CD14-positive monocyte (primary cell): Measurements from ENCODE around the gene SFXN2. TPM values are rescaled to one million over a fixed set of nuclear protein-coding genes. Genes with fewer than 3 reads are reported as not detected.

Experiments used
- DNase-seq, 3 donors: peaks; one replicate each; pipeline ENCODE4 v3.0.0-alpha.2; 2011 to 2022
- H2AFZ ChIP-seq: 2 replicates; pipeline ENCODE4 v1.6.0; 2012; ENCODE audit warnings: mild to moderate bottlenecking, low read depth, low read length, inconsistent platforms; ENCODE audit not compliant: insufficient read depth, poor library complexity, severe bottlenecking
- H3K27ac ChIP-seq, 2 donors: 1 replicate in 1 of 2; 2 replicates in 1 of 2; pipeline ENCODE4 v1.5.1; 2012 to 2013; ENCODE audit warnings: low read length in 2 of 2, control low read depth in 1 of 2, inconsistent platforms in 1 of 2, low read depth in 1 of 2, mild to moderate bottlenecking in 1 of 2
- H3K27me3 ChIP-seq, 2 donors: one replicate each; pipeline versions ENCODE4 v1.6.0 to v1.6.1; 2011 to 2013; ENCODE audit warnings: low read length in 2 of 2; ENCODE audit not compliant: control insufficient read depth in 2 of 2, insufficient read depth in 2 of 2
- H3K36me3 ChIP-seq, 2 donors: replicated peaks in 1 of 2; 1 replicate in 1 of 2; 2 replicates in 1 of 2; pipeline versions ENCODE4 v1.5.1 to v1.6.1; 2012 to 2013; ENCODE audit warnings: low read length in 2 of 2, control low read depth in 1 of 2, inconsistent platforms in 1 of 2, mild to moderate bottlenecking in 1 of 2; ENCODE audit not compliant: insufficient read depth in 2 of 2, control insufficient read depth in 1 of 2
- H3K4me1 ChIP-seq, 2 donors: 1 replicate in 1 of 2; 2 replicates in 1 of 2; pipeline versions ENCODE4 v1.5.1 to v1.6.1; 2012 to 2013; ENCODE audit warnings: low read length in 2 of 2, control low read depth in 1 of 2, inconsistent platforms in 1 of 2, mild to moderate bottlenecking in 1 of 2, moderate library complexity in 1 of 2; ENCODE audit not compliant: insufficient read depth in 2 of 2, control insufficient read depth in 1 of 2
- H3K4me2 ChIP-seq: replicated peaks from 2 replicates; pipeline ENCODE3; 2012; ENCODE audit warnings: low read length, moderate library complexity, mild to moderate bottlenecking; ENCODE audit not compliant: poor library complexity, severe bottlenecking; ENCODE audit errors: extremely low read depth
- H3K4me3 ChIP-seq, 3 experiments: fragments of 200-600 bp in 1 of 3; sonication (generic) in 1 of 3; replicated peaks in 1 of 3; 1 replicate in 2 of 3; 2 replicates in 1 of 3; pipeline ENCODE4 v1.5.1; 2011 to 2013; ENCODE audit warnings: low read length in 3 of 3, mild to moderate bottlenecking in 3 of 3, control low read depth in 2 of 3, low read depth in 2 of 3, inconsistent platforms in 1 of 3, moderate library complexity in 1 of 3
- H3K79me2 ChIP-seq: 2 replicates; pipeline ENCODE4 v1.6.0; 2012; ENCODE audit warnings: mild to moderate bottlenecking, control low read depth, inconsistent platforms, low read length, moderate library complexity; ENCODE audit not compliant: insufficient read depth
- H3K9ac ChIP-seq: 2 replicates; pipeline ENCODE4 v1.6.0; 2017; ENCODE audit warnings: low read length, mild to moderate bottlenecking; ENCODE audit not compliant: insufficient read depth, poor library complexity, severe bottlenecking
- H3K9me3 ChIP-seq, 2 donors: replicated peaks in 1 of 2; 1 replicate in 1 of 2; 2 replicates in 1 of 2; pipeline versions ENCODE4 v1.5.1 to v1.6.1; 2012 to 2013; ENCODE audit warnings: low read length in 2 of 2, control low read depth in 1 of 2; ENCODE audit not compliant: control insufficient read depth in 1 of 2, insufficient read depth in 1 of 2
- H4K20me1 ChIP-seq: 2 replicates; pipeline ENCODE4 v1.6.0; 2012; ENCODE audit warnings: mild to moderate bottlenecking, low read length, control low read depth, moderate library complexity; ENCODE audit not compliant: insufficient read depth
- H3K27ac Mint-ChIP-seq, 7 donors: one replicate each; pipeline ENCODE4 v1.8.0; 2020; ENCODE audit warnings: mild to moderate bottlenecking in 7 of 7, mixed read lengths in 7 of 7, moderate library complexity in 6 of 7, inconsistent platforms in 2 of 7
- H3K27me3 Mint-ChIP-seq, 3 donors: one replicate each; pipeline ENCODE4 v1.8.0; 2021 to 2022; ENCODE audit warnings: low read depth in 3 of 3, mild to moderate bottlenecking in 3 of 3, mixed read lengths in 3 of 3, moderate library complexity in 3 of 3, inconsistent platforms in 1 of 3
- H3K36me3 Mint-ChIP-seq, 2 donors: one replicate each; pipeline ENCODE4 v1.8.0; 2020; ENCODE audit warnings: mixed read lengths in 2 of 2, inconsistent platforms in 1 of 2, mild to moderate bottlenecking in 1 of 2
- H3K4me1 Mint-ChIP-seq: one replicate; pipeline ENCODE4 v1.8.0; 2020; ENCODE audit warnings: mild to moderate bottlenecking, mixed read lengths
- H3K4me3 Mint-ChIP-seq, 2 donors: one replicate each; pipeline ENCODE4 v1.8.0; 2020; ENCODE audit warnings: mild to moderate bottlenecking in 2 of 2, mixed read lengths in 2 of 2, moderate library complexity in 1 of 2
- H3K9me3 Mint-ChIP-seq, 7 donors: one replicate each; pipeline ENCODE4 v1.8.0; 2020 to 2022; ENCODE audit warnings: mixed read lengths in 7 of 7, mild to moderate bottlenecking in 6 of 7, moderate library complexity in 6 of 7, inconsistent platforms in 2 of 7
- CTCF ChIP-seq: fragments of 200-600 bp; IDR thresholded peaks from one replicate; pipeline ENCODE4 v1.8.0; 2022; ENCODE audit warnings: antibody characterized with exemption, mild to moderate bottlenecking
- WGBS: methylation state at CpG from one replicate; pipeline ENCODE4 v1.1.5; 2013; ENCODE audit warnings: missing lambda C conversion rate; ENCODE audit not compliant: insufficient coverage; 5-methylcytosine and 5-hydroxymethylcytosine counted together
- intact Hi-C, 2 donors: fragments of 100-400 bp; cut with micrococcal nuclease; formaldehyde crosslinking; loops; one replicate each; pipeline versions ENCODE4 v1.15.0 to v1.15.1; 2023
- polyA plus RNA-seq, 3 donors: library from polyadenylated mRNA; depleted of rRNA in 1 of 3; unstranded in 2 of 3; stranded (reverse) in 1 of 3; fragments of 300-500 nt in 2 of 3; fragments of >200 nt in 1 of 3; fragmentation: Illumina TruSeq in 2 of 3; gene quantifications; 1 replicate in 2 of 3; 2 replicates in 1 of 3; pipeline ENCODE4 v1.2.3, GENCODE V29; 2012 to 2021

The SFXN2 gene
- polyA plus RNA-seq, 3 donors = 1.3 to 2.0 (median 1.8) TPM

- H3K4me3 Mint-ChIP-seq = no peak overlapping the region
- 93% methylated on average over 9 of the region's 9 CpGs for WGBS
- Histone ChIP-seq H3K4me1 (peaks cover 68 to 72% of the 10 kb centered on the region in 2 donors), H4K20me1 (no peaks in the 10 kb centered on the region), H3K27me3 (no peaks in the 10 kb centered on the region), H3K36me3 (peaks cover 0 to 4% of the 10 kb centered on the region in 2 donors), H3K27ac (peak overlapping the region in 1 of 2 donors; percentile 93), H2AFZ (no peak overlapping the region), H3K4me2 (peak overlapping the region; percentile 80), H3K79me2 (peaks cover 7% of the 10 kb centered on the region), H3K4me3 (no peak overlapping the region), H3K9ac (no peak overlapping the region), H3K9me3 (no peaks in the 10 kb centered on the region)
- peak overlapping the region; percentile 93 to 100 (median 98) for H3K27ac Mint-ChIP-seq
- intact Hi-C loops = no loop called here
- peaks cover 10 to 21% of the 10 kb centered on the region in 2 donors for H3K36me3 Mint-ChIP-seq
- H3K27me3 Mint-ChIP-seq = peaks cover 0 to 3% (median 0%) of the 10 kb centered on the region in 3 donors
- peak; percentile 10 for TF ChIP-seq CTCF
- H3K9me3 Mint-ChIP-seq = no peaks in the 10 kb centered on the region
- peaks cover 70% of the 10 kb centered on the region for H3K4me1 Mint-ChIP-seq
- DNase-seq = no peak
Observed at GRCh38 chr10:102677331-102678067, 36.9 kb upstream of the SFXN2 start.

GRCh38 chr10:102678068-102678400, 36.4 kb upstream of the SFXN2 start:
- Histone ChIP-seq H3K27ac (no peak overlapping the region), H3K9ac (no peak overlapping the region)
- H3K9me3 Mint-ChIP-seq = no peaks in the 10 kb centered on the region

More at GRCh38 chr10:102678068-102678400, 36.4 kb upstream of the SFXN2 start:
- Histone ChIP-seq H3K4me2 (no peak overlapping the region), H2AFZ (no peak overlapping the region), H4K20me1 (no peaks in the 10 kb centered on the region), H3K79me2 (peaks cover 7% of the 10 kb centered on the region), H3K4me1 (peaks cover 63 to 66% of the 10 kb centered on the region in 2 donors), H3K4me3 (no peak overlapping the region), H3K27me3 (no peaks in the 10 kb centered on the region), H3K36me3 (peaks cover 0 to 5% of the 10 kb centered on the region in 2 donors), H3K9me3 (no peaks in the 10 kb centered on the region)
- Mint-ChIP-seq H3K27ac (peak overlapping the region in 5 of 7 donors; percentile 69 to 100 (median 90)), H3K36me3 (peaks cover 10 to 21% of the 10 kb centered on the region in 2 donors), H3K4me1 (peaks cover 65% of the 10 kb centered on the region), H3K27me3 (peaks cover 0 to 3% (median 0%) of the 10 kb centered on the region in 3 donors), H3K4me3 (no peak overlapping the region)
- no peak for DNase-seq
- TF ChIP-seq CTCF = no peak
- WGBS = 93% methylated on average over 8 of the region's 9 CpGs
- intact Hi-C loops = no loop called here
